GM20000 (cell line): ENCODE data around the gene VAMP3.
A peak's percentile ranks its signal among the peaks of the same experiment; 100 is the strongest.

Source experiments
- DNase-seq: peaks from one replicate; pipeline ENCODE4 v3.0.0; 2012; ENCODE audit warnings: low spot score
- TF ChIP-seq, protein P1 (sequence below): IDR thresholded peaks from 2 replicates; pipeline ENCODE4 v1.5.1; 2012; ENCODE audit warnings: mild to moderate bottlenecking, control low read depth; ENCODE audit errors: extremely low read depth, missing control alignments

The VAMP3 gene, protein sequence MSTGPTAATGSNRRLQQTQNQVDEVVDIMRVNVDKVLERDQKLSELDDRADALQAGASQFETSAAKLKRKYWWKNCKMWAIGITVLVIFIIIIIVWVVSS

DNA sequence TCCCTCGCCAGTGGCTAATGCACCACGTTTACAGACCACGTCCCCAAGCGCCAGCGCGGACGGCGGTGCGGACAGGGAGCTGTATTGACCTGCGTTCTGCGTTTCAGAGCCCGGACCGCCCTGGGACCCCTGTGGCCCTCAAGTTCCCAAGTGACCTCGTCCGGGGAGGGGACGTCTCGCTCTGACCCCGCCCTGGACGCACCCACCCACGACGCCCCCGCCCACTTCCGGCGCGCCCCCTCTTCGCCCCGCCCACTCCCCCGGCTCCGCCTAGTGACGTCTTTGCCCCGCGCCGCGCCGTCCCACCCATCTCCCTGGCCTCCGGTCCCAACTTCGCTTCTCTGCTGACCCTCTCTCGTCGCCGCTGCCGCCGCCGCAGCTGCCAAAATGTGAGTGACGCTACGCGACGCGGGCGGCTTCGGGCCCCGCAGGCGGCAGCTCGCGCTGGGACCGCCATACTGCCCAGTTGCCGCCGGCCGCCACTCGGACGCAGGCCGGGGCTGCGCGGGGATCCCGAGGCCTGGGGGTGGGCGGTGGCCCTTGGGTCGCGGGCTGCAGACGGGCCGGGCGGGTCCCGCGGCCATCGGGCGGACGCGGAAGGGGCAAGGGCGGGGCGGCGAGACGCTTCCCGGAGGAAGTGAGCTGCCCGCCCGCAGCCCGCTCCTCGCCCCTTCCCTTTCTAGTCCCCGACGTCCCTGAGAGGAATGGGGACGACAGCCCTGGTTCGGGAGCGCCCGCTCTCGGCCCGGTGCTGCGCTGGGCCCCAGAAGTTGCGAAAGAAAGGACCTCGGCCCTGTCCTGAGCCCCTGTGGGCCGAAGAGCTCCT lies at the start of gene VAMP3:
Gene VAMP3 (plus strand): TSS at position 300 of the 826 bp plus-strand sequence. CDS start 88 bp downstream, at position 388.
- TF ChIP-seq, protein P1, sequence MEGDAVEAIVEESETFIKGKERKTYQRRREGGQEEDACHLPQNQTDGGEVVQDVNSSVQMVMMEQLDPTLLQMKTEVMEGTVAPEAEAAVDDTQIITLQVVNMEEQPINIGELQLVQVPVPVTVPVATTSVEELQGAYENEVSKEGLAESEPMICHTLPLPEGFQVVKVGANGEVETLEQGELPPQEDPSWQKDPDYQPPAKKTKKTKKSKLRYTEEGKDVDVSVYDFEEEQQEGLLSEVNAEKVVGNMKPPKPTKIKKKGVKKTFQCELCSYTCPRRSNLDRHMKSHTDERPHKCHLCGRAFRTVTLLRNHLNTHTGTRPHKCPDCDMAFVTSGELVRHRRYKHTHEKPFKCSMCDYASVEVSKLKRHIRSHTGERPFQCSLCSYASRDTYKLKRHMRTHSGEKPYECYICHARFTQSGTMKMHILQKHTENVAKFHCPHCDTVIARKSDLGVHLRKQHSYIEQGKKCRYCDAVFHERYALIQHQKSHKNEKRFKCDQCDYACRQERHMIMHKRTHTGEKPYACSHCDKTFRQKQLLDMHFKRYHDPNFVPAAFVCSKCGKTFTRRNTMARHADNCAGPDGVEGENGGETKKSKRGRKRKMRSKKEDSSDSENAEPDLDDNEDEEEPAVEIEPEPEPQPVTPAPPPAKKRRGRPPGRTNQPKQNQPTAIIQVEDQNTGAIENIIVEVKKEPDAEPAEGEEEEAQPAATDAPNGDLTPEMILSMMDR = no peak
- DNase-seq = peak; percentile 98

DNA sequence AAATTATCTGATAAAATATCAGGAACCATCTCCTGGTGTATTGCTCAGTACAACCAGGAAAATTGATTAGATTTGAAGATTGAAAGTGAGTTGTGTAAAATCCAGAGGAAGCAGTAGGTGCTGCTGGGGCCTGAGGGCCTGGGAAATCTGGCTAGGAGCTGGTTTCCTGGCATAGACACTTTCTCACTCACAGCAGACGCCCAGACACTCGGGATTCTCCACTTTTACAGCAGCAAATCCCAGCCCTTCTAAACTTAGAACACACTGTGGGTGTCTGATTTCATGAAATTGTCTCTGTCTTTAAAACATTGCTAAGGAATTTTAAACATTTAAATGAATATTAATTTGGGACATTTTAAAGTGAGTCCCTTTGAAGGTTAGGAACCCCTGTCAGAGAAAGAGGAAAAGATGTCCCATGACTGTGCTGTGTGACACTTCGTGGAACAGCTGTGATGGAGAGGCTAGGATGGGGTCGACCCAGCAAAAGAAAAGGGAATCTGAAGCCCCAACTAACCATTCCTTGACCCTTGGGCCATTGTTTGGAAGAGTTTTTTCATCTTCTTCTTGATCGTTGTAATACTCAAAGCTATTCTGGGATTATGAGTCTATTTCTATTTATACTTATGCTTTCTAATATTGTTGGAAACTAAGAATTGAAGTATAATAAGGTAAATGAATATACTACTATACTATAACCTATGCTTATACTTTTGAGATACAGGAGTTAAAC lies 49.0 kb upstream of the VAMP3 start:
- TF ChIP-seq, protein P1 = no peak
- DNase-seq = no peak

DNA sequence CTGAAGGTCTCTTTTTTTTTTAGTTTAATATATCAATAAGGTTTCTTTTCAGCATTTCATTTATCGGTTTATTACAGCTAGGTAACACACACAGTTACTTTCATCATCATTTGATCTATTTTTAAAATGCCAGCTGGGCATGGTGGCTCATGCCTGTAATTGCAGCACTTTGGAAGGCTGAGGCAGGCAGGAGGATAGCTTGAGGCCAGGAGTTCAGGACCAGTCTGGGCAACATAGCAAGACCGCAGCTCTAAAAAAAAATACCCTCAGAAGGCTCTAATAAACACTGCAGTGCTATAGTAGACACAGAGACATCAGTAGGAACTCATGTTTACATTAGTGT lies 48.5 kb upstream of the VAMP3 start:
- TF ChIP-seq, protein P1 = no peak
- no peak for DNase-seq

DNA sequence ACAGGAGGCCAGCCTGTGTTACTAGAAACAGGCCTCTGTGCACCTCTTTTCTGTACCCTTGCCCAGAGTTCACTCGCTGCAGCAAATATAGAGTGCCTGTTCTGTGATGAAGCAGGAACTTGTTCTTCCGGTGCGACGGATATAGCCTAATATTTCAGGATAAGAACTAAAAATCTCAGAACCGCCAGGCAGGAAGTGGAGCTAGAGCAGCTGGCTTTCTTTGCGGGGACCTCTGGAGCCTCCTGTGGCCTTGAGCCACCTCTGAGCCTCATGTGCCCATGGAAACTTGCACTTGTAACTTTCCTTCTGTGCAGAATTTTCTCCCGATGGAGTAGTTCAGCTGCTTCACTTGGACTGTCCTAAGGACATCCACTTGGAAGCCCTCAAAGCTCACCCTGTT lies 44.5 kb upstream of the VAMP3 start:
- DNase-seq = no peak
- TF ChIP-seq, protein P1 = no peak

DNA sequence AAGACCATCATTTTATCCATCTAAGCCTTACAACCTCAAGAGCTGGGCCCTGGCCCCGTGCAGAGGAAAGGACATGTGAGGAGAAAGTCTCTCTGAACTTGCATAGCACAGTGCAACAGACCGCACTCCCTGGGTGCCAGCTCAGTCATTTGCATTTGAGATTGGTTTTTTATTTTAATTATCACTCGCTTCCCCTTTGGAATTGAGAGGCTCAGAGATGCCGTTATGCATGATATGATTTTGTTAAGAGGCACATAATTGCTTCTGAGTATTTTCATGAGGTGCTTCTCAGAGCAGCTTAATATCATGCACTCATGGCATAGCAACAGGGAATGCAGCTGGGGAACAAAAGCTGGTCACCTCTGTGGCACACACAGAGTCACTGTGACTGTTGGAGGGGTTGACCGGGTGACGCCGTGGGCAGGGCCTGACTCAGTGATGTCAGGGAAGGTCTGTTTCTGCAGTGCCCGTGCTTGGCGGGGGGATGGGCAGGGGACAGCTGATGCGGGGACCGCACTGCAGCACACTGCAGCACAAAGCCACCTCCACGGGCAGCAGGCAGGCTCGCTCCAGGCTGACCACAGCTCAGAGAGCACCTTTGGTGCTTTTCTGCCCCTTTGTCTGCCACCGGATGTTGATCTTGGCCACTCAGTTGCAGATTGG lies 43.2 kb upstream of the VAMP3 start:
- TF ChIP-seq, protein P1 = no peak
- no peak for DNase-seq

DNA sequence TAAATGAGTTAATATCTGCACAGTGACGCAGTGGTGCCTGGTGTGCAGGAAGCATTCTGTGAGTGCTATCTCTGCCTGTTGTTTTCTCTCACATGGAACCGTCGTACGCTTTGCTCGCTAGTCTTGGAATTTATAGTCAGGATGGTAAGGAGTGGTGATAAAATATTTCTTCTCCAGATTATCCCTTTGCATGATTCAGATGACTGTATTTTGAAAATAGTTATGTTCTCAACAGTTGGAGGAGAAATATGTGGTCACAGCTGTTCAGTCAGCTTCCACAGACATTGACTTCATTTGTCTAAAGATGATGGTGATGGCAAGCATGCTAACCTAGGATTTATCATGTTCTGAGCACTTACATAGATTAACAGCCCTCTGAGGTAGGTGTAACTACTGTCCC lies 41.3 kb upstream of the VAMP3 start:
- DNase-seq = no peak
- TF ChIP-seq, protein P1 = no peak
